HEK293 (cell line): ENCODE results near the gene AP5S1.

Experiments used
- CTCF ChIA-PET: fragments of 350-600 bp; formaldehyde crosslinking; extraction: SDS; loops from one replicate; lab custom pipeline; 2021; ENCODE audit warnings: antibody characterized with exemption; lab: Yijun Ruan, JAX
- POLR2A ChIA-PET: fragments of 300-600 bp; formaldehyde crosslinking; extraction: SDS; loops from one replicate; lab custom pipeline; 2020; ENCODE audit warnings: antibody characterized with exemption, inconsistent platforms; lab: Yijun Ruan, JAX
- H3K27ac ChIP-seq: fragments of 200-500 bp; sonication (Bioruptor generic); 2 replicates; pipeline ENCODE4 v1.5.1; 2014; ENCODE audit warnings: low read depth, low read length, control low read depth, inconsistent platforms; ENCODE audit errors: extremely low read depth
- H3K36me3 ChIP-seq, 2 experiments: fragments of 200-500 bp in 1 of 2; sonication (Bioruptor generic) in 1 of 2; 1 replicate in 1 of 2; 2 replicates in 1 of 2; pipeline ENCODE4 v1.5.1; 2014 to 2017; ENCODE audit warnings: inconsistent platforms in 2 of 2, low read length in 2 of 2; ENCODE audit not compliant: control insufficient read depth in 2 of 2, insufficient read depth in 1 of 2
- H3K4me1 ChIP-seq: fragments of 200-500 bp; sonication (Bioruptor generic); 2 replicates; pipeline ENCODE4 v1.5.1; 2014; ENCODE audit warnings: mild to moderate bottlenecking, low read length, inconsistent platforms; ENCODE audit not compliant: control insufficient read depth, insufficient read depth
- H3K4me3 ChIP-seq: 2 replicates; pipeline ENCODE4 v1.5.1; 2011; ENCODE audit warnings: low read depth, mild to moderate bottlenecking, control low read depth, low read length, moderate library complexity
- H3K9me3 ChIP-seq: fragments of 200-500 bp; sonication (Bioruptor generic); 2 replicates; pipeline ENCODE4 v1.5.1; 2014; ENCODE audit warnings: low read depth, low read length, inconsistent platforms; ENCODE audit not compliant: control insufficient read depth, insufficient read depth
- ATF2 ChIP-seq: fragments of 450-650 bp; formaldehyde crosslinking; IDR thresholded peaks from 2 replicates; pipeline ENCODE4 v1.5.1; 2016; ENCODE audit warnings: missing biosample characterization, missing genetic modification characterization, low read depth
- BCL6B ChIP-seq: fragments of 450-650 bp; formaldehyde crosslinking; IDR thresholded peaks from 2 replicates; pipeline ENCODE4 v1.5.1; 2017; ENCODE audit warnings: missing biosample characterization, missing genetic modification characterization
- EGR2 ChIP-seq: fragments of 450-650 bp; formaldehyde crosslinking; IDR thresholded peaks from 2 replicates; pipeline ENCODE4 v1.5.1; 2016; ENCODE audit warnings: low read depth, missing biosample characterization, missing genetic modification characterization
- FEZF1 ChIP-seq: fragments of 450-650 bp; formaldehyde crosslinking; IDR thresholded peaks from 2 replicates; pipeline ENCODE4 v1.5.1; 2016; ENCODE audit warnings: missing biosample characterization, missing genetic modification characterization
- GFI1B ChIP-seq: fragments of 450-650 bp; formaldehyde crosslinking; IDR thresholded peaks from 2 replicates; pipeline ENCODE4 v1.5.1; 2016; ENCODE audit warnings: missing biosample characterization, missing genetic modification characterization
- GLI4 ChIP-seq: fragments of 450-650 bp; formaldehyde crosslinking; IDR thresholded peaks from 2 replicates; pipeline ENCODE4 v1.5.1; 2016; ENCODE audit warnings: missing biosample characterization, missing genetic modification characterization
- PBX3 ChIP-seq: sonication (generic); formaldehyde crosslinking; IDR thresholded peaks from 2 replicates; pipeline ENCODE4 v1.8.1; 2022; ENCODE audit warnings: mild to moderate bottlenecking, moderate library complexity, missing genetic modification reagents
- SCRT2 ChIP-seq: fragments of 450-650 bp; formaldehyde crosslinking; IDR thresholded peaks from 2 replicates; pipeline ENCODE4 v1.5.1; 2016; ENCODE audit warnings: missing biosample characterization, missing genetic modification characterization
- ZBTB7A ChIP-seq: fragments of 450-650 bp; formaldehyde crosslinking; IDR thresholded peaks from 2 replicates; pipeline ENCODE4 v1.5.1; 2016; ENCODE audit warnings: low read depth, missing biosample characterization, missing genetic modification characterization
- ZBTB8A ChIP-seq: fragments of 450-650 bp; formaldehyde crosslinking; IDR thresholded peaks from 2 replicates; pipeline ENCODE4 v1.5.1; 2016; ENCODE audit warnings: missing biosample characterization, missing genetic modification characterization
- ZEB2 ChIP-seq: fragments of 450-650 bp; formaldehyde crosslinking; IDR thresholded peaks from 2 replicates; pipeline ENCODE4 v1.5.1; 2016; ENCODE audit warnings: missing biosample characterization, missing genetic modification characterization
- ZFHX2 ChIP-seq: fragments of 450-650 bp; formaldehyde crosslinking; conservative IDR thresholded peaks from 2 replicates; pipeline ENCODE4 v1.5.1; 2016; ENCODE audit warnings: missing biosample characterization, missing genetic modification characterization
- ZNF10 ChIP-seq: fragments of 450-650 bp; formaldehyde crosslinking; IDR thresholded peaks from 2 replicates; pipeline ENCODE4 v1.5.1; 2017; ENCODE audit warnings: missing biosample characterization, missing genetic modification characterization
- ZNF133 ChIP-seq: fragments of 450-650 bp; formaldehyde crosslinking; IDR thresholded peaks from 2 replicates; pipeline ENCODE4 v1.5.1; 2016; ENCODE audit warnings: missing biosample characterization, missing genetic modification characterization
- ZNF23 ChIP-seq: fragments of 450-650 bp; formaldehyde crosslinking; IDR thresholded peaks from 2 replicates; pipeline ENCODE4 v1.5.1; 2016; ENCODE audit warnings: missing biosample characterization, missing genetic modification characterization, borderline replicate concordance
- ZNF366 ChIP-seq: fragments of 450-650 bp; formaldehyde crosslinking; conservative IDR thresholded peaks from 2 replicates; pipeline ENCODE4 v1.5.1; 2016; ENCODE audit warnings: missing biosample characterization, missing genetic modification characterization
- ZNF549 ChIP-seq: fragments of 450-650 bp; IDR thresholded peaks from 2 replicates; pipeline ENCODE4 v1.5.1; 2018; ENCODE audit warnings: missing biosample characterization, missing genetic modification characterization, mild to moderate bottlenecking, inconsistent platforms, moderate library complexity
- ZNF558 ChIP-seq: fragments of 450-650 bp; formaldehyde crosslinking; IDR thresholded peaks from 2 replicates; pipeline ENCODE4 v1.5.1; 2016; ENCODE audit warnings: missing biosample characterization, missing genetic modification characterization
- ZNF610 ChIP-seq: fragments of 450-650 bp; formaldehyde crosslinking; IDR thresholded peaks from 2 replicates; pipeline ENCODE4 v1.5.1; 2016; ENCODE audit warnings: missing biosample characterization, missing genetic modification characterization, borderline replicate concordance
- ZNF658 ChIP-seq: fragments of 450-650 bp; formaldehyde crosslinking; IDR thresholded peaks from 2 replicates; pipeline ENCODE4; 2016; ENCODE audit warnings: missing biosample characterization, missing genetic modification characterization
- ZNF785 ChIP-seq: fragments of 450-650 bp; formaldehyde crosslinking; IDR thresholded peaks from 2 replicates; pipeline ENCODE4 v1.5.1; 2016; ENCODE audit warnings: missing biosample characterization, missing genetic modification characterization
- ZSCAN30 ChIP-seq: fragments of 450-650 bp; IDR thresholded peaks from 2 replicates; pipeline ENCODE4 v1.5.1; 2018; ENCODE audit warnings: missing biosample characterization, mild to moderate bottlenecking, missing genetic modification characterization, moderate library complexity
- TF ChIP-seq, protein P1 (sequence below): fragments of 450-650 bp; formaldehyde crosslinking; IDR thresholded peaks from 2 replicates; pipeline ENCODE4 v1.5.1; 2016; ENCODE audit warnings: missing biosample characterization, missing genetic modification characterization
- TF ChIP-seq, protein P2 (sequence below): fragments of 450-650 bp; formaldehyde crosslinking; IDR thresholded peaks from 2 replicates; pipeline ENCODE4 v1.5.1; 2016; ENCODE audit warnings: missing biosample characterization, missing genetic modification characterization

Gene AP5S1

DNA sequence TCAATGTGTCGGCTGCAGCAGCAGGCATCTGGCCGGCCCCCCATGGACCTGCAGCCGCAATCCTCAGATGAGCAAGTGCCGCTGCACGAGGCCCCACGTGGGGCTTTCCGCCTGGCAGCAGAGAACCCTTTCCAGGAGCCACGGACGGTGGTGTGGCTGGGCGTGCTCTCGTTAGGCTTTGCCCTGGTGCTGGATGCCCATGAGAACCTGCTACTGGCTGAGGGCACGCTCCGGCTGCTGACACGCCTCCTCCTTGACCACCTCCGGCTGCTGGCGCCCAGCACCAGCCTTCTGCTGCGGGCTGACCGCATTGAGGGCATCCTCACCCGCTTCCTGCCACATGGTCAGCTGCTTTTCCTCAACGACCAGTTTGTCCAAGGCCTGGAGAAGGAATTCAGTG is 3.5 kb downstream of the AP5S1 start:
- peaks cover 5% of the 10 kb centered on the region; the same call in 1 of the 2 replicates for H3K4me1 ChIP-seq
- ChIA-PET CTCF (interaction anchor here (0.8 to 2.6 kb wide), 2 partner anchors 11 to 43 kb away, joined by 3 to 7 read pairs; partner anchors contain the start of gene SPEF1), POLR2A (interaction anchor here (0.5 to 1.6 kb wide), 4 partner anchors 27 to 89 kb away, joined by 3 to 6 read pairs (median 3); partner anchors contain the start of genes ADISSP and CENPB)
- TF ChIP-seq ZNF558 (tag by site-specific recombination) (no peak), ZSCAN30 (tag by site-specific recombination) (no peak), ZNF658 (tag by site-specific recombination) (no peak), GFI1B (no peak), ZNF23 (tag by site-specific recombination) (no peak), ZNF133 (tag by site-specific recombination) (no peak), ZNF610 (tag by site-specific recombination) (no peak), ZEB2 (tag by site-specific recombination) (no peak), FEZF1 (no peak), PBX3 (no peak), GLI4 (no peak), ZFHX2 (tag by site-specific recombination) (no peak), BCL6B (tag by site-specific recombination) (no peak), ATF2 (tag by site-specific recombination) (no peak), ZBTB8A (no peak), ZNF549 (tag by site-specific recombination) (no peak), ZNF10 (tag by site-specific recombination) (no peak)
- TF ChIP-seq, protein P1, sequence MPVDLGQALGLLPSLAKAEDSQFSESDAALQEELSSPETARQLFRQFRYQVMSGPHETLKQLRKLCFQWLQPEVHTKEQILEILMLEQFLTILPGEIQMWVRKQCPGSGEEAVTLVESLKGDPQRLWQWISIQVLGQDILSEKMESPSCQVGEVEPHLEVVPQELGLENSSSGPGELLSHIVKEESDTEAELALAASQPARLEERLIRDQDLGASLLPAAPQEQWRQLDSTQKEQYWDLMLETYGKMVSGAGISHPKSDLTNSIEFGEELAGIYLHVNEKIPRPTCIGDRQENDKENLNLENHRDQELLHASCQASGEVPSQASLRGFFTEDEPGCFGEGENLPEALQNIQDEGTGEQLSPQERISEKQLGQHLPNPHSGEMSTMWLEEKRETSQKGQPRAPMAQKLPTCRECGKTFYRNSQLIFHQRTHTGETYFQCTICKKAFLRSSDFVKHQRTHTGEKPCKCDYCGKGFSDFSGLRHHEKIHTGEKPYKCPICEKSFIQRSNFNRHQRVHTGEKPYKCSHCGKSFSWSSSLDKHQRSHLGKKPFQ (tag by site-specific recombination) = no peak
- TF ChIP-seq, protein P2, sequence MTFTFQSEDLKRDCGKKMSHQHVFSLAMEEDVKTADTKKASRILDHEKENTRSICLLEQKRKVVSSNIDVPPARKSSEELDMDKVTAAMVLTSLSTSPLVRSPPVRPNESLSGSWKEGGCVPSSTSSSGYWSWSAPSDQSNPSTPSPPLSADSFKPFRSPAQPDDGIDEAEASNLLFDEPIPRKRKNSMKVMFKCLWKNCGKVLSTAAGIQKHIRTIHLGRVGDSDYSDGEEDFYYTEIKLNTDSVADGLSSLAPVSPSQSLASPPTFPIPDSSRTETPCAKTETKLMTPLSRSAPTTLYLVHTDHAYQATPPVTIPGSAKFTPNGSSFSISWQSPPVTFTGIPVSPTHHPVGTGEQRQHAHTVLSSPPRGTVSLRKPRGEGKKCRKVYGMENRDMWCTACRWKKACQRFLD (tag by site-specific recombination) = no peak
- H3K4me3 ChIP-seq = no peak overlapping the region
- peaks cover 9 to 64% of the 10 kb centered on the region in 2 experiments for H3K36me3 ChIP-seq
- H3K9me3 ChIP-seq = no peaks in the 10 kb centered on the region
- no peak overlapping the region for H3K27ac ChIP-seq

GRCh38 chr20:3825526-3825925 is 5.2 kb downstream of the AP5S1 start:
- POLR2A ChIA-PET = interaction anchor here (0.6 kb wide), 2 partner anchors 27 to 57 kb away, joined by 3 read pairs; no protein-coding TSS in a partner anchor
- CTCF ChIA-PET = interaction anchor here (0.7 to 1.4 kb wide), 2 partner anchors 30 to 38 kb away, joined by 3 to 4 read pairs; partner anchors contain the start of gene CENPB
- Histone ChIP-seq H3K36me3 (peaks cover 9 to 64% of the 10 kb centered on the region in 2 experiments), H3K9me3 (no peaks in the 10 kb centered on the region), H3K4me3 (no peak overlapping the region), H3K4me1 (peaks cover 5% of the 10 kb centered on the region; the same call in 1 of the 2 replicates), H3K27ac (no peak overlapping the region)
- TF ChIP-seq ZNF366 (tag by site-specific recombination) (no peak), ZNF785 (tag by site-specific recombination) (no peak), ZFHX2 (tag by site-specific recombination) (0 out of 2 replicates have a peak, but pooled peaks have one; percentile 32), SCRT2 (peak; percentile 39; the same call in 1 of the 2 replicates), ZBTB7A (tag by site-specific recombination) (no peak), EGR2 (tag by site-specific recombination) (peak; percentile 65; the same call in 1 of the 2 replicates)
